ENCODE data around the gene LMNB1.
A peak's percentile ranks its signal among the peaks of the same experiment; 100 is the strongest.
"Not testable (repeated sequence)": the region's sequence is repeated elsewhere in the genome, so short reads cannot be mapped to it uniquely, and the experiment has no call there.

LMNB1 gene

DNA sequence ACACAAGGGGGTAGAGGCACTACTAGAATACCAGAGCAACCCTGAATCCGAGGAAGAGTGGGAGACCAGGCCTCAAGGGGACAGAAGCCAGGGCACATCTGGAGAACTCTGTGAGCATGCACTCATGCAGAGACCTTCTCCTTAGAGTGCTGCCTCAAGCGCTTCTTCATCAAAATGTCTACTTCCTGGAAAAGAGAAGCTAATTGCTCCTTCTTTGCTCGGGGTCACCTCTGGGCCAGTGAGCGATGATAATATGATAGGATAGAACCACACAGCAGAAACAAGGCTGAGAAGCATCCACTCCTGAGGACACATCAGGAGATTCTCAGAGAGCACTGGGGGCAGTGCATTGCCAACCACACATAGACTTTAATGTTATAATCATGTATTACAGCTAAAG, 23.7 kb upstream of the LMNB1 start:
- Histone ChIP-seq H3K4me1 (ENCODE audit: control insufficient read depth in 1 of 2, insufficient read depth in 2 of 2, low read length in 2 of 2) (no peaks in the 10 kb centered on the region), H3K9me3 (ENCODE audit: control insufficient read depth in 1 of 2, low read length in 2 of 2) (no peaks in the 10 kb centered on the region), H3K27ac (ENCODE audit: low read length) (no peak overlapping the region), H3K27me3 (ENCODE audit: low read depth, low read length) (no peaks in the 10 kb centered on the region), H3K36me3 (ENCODE audit: control insufficient read depth in 1 of 2, insufficient read depth in 2 of 2, low read length in 2 of 2) (no peaks in the 10 kb centered on the region), H3K4me3 (ENCODE audit: low read depth in 1 of 2, low read length in 2 of 2) (no peak overlapping the region)

DNA sequence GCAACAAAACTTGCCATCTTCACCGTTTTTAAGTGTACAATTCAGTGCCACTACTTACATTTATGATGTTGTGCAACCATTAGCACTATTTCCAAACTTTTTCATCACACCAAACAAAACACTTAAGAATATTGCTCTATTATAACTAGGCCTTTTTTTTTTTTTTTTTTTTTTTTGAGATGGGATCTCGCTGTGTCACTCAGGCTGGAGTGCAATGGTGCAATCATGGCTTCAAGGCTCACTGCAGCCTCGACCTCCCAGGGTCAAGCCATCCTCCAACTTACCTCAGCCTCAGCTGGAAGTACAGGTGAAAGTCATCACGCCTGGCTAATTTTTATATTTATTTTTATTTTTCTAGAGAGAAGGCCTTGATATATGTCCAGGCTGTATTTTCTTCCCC, 22.3 kb upstream of the LMNB1 start:
- H3K36me3 ChIP-seq (ENCODE audit: control insufficient read depth in 1 of 2, insufficient read depth in 2 of 2, low read length in 2 of 2): no peaks in the 10 kb centered on the region
- H3K27me3 ChIP-seq (ENCODE audit: low read depth, low read length): no peaks in the 10 kb centered on the region
- no peak overlapping the region for H3K27ac ChIP-seq (ENCODE audit: low read length)
- H3K9me3 ChIP-seq (ENCODE audit: control insufficient read depth in 1 of 2, low read length in 2 of 2): no peaks in the 10 kb centered on the region
- H3K4me3 ChIP-seq (ENCODE audit: low read depth in 1 of 2, low read length in 2 of 2): no peak overlapping the region
- no peaks in the 10 kb centered on the region for H3K4me1 ChIP-seq (ENCODE audit: control insufficient read depth in 1 of 2, insufficient read depth in 2 of 2, low read length in 2 of 2)

DNA sequence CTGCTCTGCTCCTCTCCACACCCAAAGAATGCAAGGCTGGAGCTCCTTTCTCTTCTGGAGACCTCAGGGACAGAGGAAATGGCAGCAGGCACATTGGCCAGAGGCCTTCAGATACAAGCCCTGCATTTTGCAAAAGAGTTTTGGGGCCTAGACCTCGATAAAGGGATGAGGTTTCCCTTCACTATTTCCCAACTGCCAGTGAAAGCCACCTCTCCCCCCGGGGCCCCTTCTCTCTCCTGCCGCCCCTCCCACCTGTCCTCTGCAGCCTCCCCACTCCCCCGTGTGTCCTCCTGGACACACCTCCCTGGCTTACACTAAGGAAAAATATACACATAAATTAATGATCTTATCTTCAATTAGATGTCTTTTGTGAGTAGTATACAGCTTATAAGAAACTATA, 21.3 kb upstream of the LMNB1 start:
- H3K27ac ChIP-seq (ENCODE audit: low read length): no peak overlapping the region
- no peaks in the 10 kb centered on the region for H3K9me3 ChIP-seq (ENCODE audit: control insufficient read depth in 1 of 2, low read length in 2 of 2)
- no peaks in the 10 kb centered on the region for H3K27me3 ChIP-seq (ENCODE audit: low read depth, low read length)
- no peaks in the 10 kb centered on the region for H3K36me3 ChIP-seq (ENCODE audit: control insufficient read depth in 1 of 2, insufficient read depth in 2 of 2, low read length in 2 of 2)
- H3K4me3 ChIP-seq (ENCODE audit: low read depth in 1 of 2, low read length in 2 of 2): no peak overlapping the region
- H3K4me1 ChIP-seq (ENCODE audit: control insufficient read depth in 1 of 2, insufficient read depth in 2 of 2, low read length in 2 of 2): no peaks in the 10 kb centered on the region

DNA sequence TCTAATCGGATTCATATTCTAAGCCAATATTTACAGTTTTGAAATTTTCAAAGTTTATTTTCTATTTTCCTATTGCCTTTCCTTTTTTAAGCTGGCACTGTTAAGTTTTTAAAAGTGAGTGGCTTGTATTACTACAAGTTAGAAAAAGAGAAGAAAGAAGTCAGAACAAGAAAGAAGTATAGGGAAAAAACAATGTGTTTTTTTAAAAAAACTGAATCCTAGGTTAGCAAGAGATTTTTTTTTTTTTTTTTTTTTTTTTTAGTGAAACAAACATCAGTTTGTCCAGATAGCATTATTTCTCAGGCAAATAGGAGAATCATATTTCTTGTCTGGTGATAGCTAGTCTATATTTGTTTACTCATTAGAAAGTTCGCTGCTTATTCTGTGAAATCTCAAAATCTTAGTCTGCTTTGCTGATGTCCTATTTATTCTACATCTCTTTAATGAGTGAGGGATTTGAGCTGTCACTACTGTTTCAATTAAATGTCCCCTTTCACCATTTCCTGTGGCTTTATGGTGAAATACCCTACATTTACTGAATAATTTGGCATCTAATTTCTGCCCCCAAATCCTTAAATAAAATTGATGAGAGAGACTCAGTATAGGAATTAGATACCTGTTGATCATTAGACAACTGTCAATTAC, 19.1 kb upstream of the LMNB1 start:
- Histone ChIP-seq H3K4me3 (ENCODE audit: low read depth in 1 of 2, low read length in 2 of 2) (no peak overlapping the region), H3K9me3 (ENCODE audit: control insufficient read depth in 1 of 2, low read length in 2 of 2) (no peaks in the 10 kb centered on the region), H3K4me1 (ENCODE audit: control insufficient read depth in 1 of 2, insufficient read depth in 2 of 2, low read length in 2 of 2) (no peaks in the 10 kb centered on the region), H3K36me3 (ENCODE audit: control insufficient read depth in 1 of 2, insufficient read depth in 2 of 2, low read length in 2 of 2) (no peaks in the 10 kb centered on the region), H3K27me3 (ENCODE audit: low read depth, low read length) (no peaks in the 10 kb centered on the region), H3K27ac (ENCODE audit: low read length) (no peak overlapping the region)

DNA sequence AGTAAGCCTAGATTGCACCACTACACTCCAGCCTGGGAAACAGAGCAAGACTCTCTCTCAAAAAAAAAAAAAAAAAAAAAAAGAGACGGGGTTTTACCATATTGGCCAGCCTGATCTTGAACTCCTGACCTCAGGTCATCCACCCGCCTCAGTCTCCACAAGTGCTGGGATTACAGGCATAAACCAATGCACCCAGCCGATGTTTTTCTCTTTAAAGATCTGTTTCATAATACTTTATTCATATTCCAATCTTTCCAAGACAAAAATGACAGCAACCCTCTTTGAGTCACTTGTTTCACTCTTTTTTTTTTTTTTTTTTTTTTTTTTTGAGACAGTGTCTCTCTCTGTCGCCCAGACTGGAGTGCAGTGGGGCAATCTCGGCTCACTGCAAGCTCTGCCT, 13.6 kb upstream of the LMNB1 start:
- Histone ChIP-seq H3K4me1 (ENCODE audit: control insufficient read depth in 1 of 2, insufficient read depth in 2 of 2, low read length in 2 of 2) (no peaks in the 10 kb centered on the region), H3K4me3 (ENCODE audit: low read depth in 1 of 2, low read length in 2 of 2) (no peak overlapping the region), H3K27ac (ENCODE audit: low read length) (no peak overlapping the region), H3K9me3 (ENCODE audit: control insufficient read depth in 1 of 2, low read length in 2 of 2) (no peaks in the 10 kb centered on the region), H3K36me3 (ENCODE audit: control insufficient read depth in 1 of 2, insufficient read depth in 2 of 2, low read length in 2 of 2) (no peaks in the 10 kb centered on the region), H3K27me3 (ENCODE audit: low read depth, low read length) (no peaks in the 10 kb centered on the region)

DNA sequence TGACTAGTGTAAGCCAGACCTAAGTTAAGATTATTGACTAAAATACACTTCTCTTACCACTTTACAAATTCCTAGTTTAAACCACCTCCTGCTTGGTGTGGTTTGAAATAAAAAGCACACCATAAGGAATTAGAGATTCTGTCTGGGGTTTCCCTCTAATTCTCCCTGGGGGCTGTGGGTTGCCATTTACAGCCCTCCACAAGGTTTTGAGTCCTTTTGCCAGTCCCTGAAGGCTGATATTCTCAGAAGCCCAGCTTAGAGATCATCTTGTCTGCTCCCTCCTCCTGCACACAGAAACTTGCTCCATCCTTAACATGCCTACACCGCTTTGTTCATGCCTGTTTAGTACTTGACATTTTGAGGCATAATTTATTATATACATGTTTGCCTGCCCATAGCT, 7.2 kb upstream of the LMNB1 start:
- Histone ChIP-seq H3K27ac (ENCODE audit: low read length) (no peak overlapping the region), H3K27me3 (ENCODE audit: low read depth, low read length) (no peaks in the 10 kb centered on the region), H3K4me1 (ENCODE audit: control insufficient read depth in 1 of 2, insufficient read depth in 2 of 2, low read length in 2 of 2) (no peaks in the 10 kb centered on the region), H3K36me3 (ENCODE audit: control insufficient read depth in 1 of 2, insufficient read depth in 2 of 2, low read length in 2 of 2) (no peaks in the 10 kb centered on the region), H3K9me3 (ENCODE audit: control insufficient read depth in 1 of 2, low read length in 2 of 2) (no peaks in the 10 kb centered on the region), H3K4me3 (ENCODE audit: low read depth in 1 of 2, low read length in 2 of 2) (no peak overlapping the region)

DNA sequence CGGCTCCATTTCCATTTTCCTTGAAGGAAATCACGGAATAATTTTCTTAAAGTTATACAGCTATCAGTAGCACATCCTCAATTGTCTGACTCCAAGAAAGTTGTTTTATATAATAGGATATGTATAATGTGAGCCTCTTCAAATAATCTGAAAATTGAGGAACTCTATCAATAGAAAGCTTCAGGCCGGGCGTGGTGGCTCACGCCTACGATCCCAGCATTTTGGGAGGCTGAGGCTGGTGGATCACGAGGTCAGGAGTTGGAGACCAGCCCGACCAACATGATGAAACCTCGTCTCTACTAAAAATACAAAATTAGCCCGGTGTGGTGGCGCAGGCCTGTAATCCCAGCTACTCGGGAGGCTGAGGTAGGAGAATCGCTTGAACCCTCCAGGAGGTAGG, 3.4 kb upstream of the LMNB1 start:
- H3K36me3 ChIP-seq (ENCODE audit: control insufficient read depth in 1 of 2, insufficient read depth in 2 of 2, low read length in 2 of 2); H3K9me3 ChIP-seq (ENCODE audit: control insufficient read depth in 1 of 2, low read length in 2 of 2); H3K27ac ChIP-seq (ENCODE audit: low read length); H3K4me3 ChIP-seq (ENCODE audit: low read depth in 1 of 2, low read length in 2 of 2); H3K27me3 ChIP-seq (ENCODE audit: low read depth, low read length); H3K4me1 ChIP-seq (ENCODE audit: control insufficient read depth in 1 of 2, insufficient read depth in 2 of 2, low read length in 2 of 2): not testable (repeated sequence)

DNA sequence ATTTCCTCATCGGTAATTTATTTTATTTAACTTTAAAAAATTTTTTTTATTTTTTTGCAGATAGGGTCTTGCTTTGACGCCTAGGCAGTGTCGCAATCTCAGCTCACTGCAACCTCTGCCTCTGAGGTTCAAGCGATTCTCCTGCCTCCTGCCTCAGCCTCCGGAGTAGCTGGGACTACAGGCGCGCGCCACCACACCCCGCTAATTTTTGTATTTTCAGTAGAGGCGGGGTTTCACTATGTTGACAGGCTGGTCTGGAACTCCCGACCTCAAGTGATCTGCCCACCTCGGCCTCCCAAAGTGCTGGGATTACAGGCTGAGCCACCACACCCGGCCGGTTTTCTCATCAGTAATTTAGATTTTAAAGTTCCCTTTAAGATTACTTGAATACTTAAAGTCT, 2.3 kb upstream of the LMNB1 start:
- H3K36me3 ChIP-seq (ENCODE audit: control insufficient read depth in 1 of 2, insufficient read depth in 2 of 2, low read length in 2 of 2); H3K27me3 ChIP-seq (ENCODE audit: low read depth, low read length); H3K4me1 ChIP-seq (ENCODE audit: control insufficient read depth in 1 of 2, insufficient read depth in 2 of 2, low read length in 2 of 2); H3K9me3 ChIP-seq (ENCODE audit: control insufficient read depth in 1 of 2, low read length in 2 of 2); H3K4me3 ChIP-seq (ENCODE audit: low read depth in 1 of 2, low read length in 2 of 2); H3K27ac ChIP-seq (ENCODE audit: low read length): not testable (repeated sequence)

DNA sequence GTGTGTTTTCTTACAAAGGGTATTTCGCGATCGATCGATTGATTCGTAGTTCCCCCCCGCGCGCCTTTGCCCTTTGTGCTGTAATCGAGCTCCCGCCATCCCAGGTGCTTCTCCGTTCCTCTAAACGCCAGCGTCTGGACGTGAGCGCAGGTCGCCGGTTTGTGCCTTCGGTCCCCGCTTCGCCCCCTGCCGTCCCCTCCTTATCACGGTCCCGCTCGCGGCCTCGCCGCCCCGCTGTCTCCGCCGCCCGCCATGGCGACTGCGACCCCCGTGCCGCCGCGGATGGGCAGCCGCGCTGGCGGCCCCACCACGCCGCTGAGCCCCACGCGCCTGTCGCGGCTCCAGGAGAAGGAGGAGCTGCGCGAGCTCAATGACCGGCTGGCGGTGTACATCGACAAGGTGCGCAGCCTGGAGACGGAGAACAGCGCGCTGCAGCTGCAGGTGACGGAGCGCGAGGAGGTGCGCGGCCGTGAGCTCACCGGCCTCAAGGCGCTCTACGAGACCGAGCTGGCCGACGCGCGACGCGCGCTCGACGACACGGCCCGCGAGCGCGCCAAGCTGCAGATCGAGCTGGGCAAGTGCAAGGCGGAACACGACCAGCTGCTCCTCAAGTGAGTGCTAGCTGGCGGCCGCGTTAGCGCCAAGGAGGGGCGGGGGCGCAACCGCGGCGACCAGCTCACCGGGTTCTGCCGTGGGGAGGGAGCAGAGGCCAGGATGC, 480 bp downstream of the LMNB1 start:
- H3K27me3 ChIP-seq (ENCODE audit: low read depth, low read length): no peaks in the 10 kb centered on the region
- H3K4me1 ChIP-seq (ENCODE audit: control insufficient read depth in 1 of 2, insufficient read depth in 2 of 2, low read length in 2 of 2): no peaks in the 10 kb centered on the region
- peak overlapping the region; percentile 60 for H3K27ac ChIP-seq (ENCODE audit: low read length)
- H3K9me3 ChIP-seq (ENCODE audit: control insufficient read depth in 1 of 2, low read length in 2 of 2): no peaks in the 10 kb centered on the region
- no peaks in the 10 kb centered on the region for H3K36me3 ChIP-seq (ENCODE audit: control insufficient read depth in 1 of 2, insufficient read depth in 2 of 2, low read length in 2 of 2)
- H3K4me3 ChIP-seq (ENCODE audit: low read depth in 1 of 2, low read length in 2 of 2): peak overlapping the region; percentile 55 to 81

DNA sequence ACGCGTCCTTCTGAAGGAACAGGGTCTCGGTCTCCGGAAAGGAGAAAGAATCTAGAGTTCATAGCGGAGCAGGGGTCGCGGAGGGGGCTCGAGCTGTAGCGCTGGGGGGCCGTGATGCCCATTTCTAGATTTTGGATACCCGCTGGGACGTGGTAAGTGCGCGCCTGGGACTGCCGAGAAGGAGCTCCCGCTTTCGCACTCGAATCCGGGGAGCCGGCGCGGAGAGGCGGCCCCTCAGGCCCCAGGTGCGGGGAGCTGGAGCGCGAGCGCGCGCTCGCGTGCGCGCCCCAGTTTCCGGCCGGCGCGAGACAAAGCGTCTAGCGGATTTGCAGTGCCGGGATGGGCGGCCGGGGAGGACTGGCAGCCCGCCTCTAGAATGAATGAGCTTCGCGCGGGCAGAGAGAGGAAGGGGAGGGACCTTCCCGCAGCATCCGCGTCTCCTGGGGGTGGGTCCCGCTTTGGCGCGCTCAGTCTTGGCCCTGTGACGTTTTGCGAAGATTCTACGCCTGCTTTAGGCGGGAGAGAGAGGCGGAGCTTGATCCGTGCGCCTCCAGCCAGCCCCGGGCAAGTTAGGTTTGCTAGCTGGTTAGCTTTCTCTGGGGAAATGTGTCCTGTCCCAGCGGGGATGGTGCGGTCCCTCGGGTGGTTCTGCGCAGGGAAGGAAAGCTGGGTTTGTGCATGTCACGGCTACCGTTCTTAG, 1.2 kb downstream of the LMNB1 start:
- no peaks in the 10 kb centered on the region for H3K36me3 ChIP-seq (ENCODE audit: control insufficient read depth in 1 of 2, insufficient read depth in 2 of 2, low read length in 2 of 2)
- no peaks in the 10 kb centered on the region for H3K9me3 ChIP-seq (ENCODE audit: control insufficient read depth in 1 of 2, low read length in 2 of 2)
- H3K4me1 ChIP-seq (ENCODE audit: control insufficient read depth in 1 of 2, insufficient read depth in 2 of 2, low read length in 2 of 2): no peaks in the 10 kb centered on the region
- H3K27ac ChIP-seq (ENCODE audit: low read length): peak overlapping the region; percentile 60
- no peaks in the 10 kb centered on the region for H3K27me3 ChIP-seq (ENCODE audit: low read depth, low read length)
- H3K4me3 ChIP-seq (ENCODE audit: low read depth in 1 of 2, low read length in 2 of 2): peak overlapping the region; percentile 55 to 81

DNA sequence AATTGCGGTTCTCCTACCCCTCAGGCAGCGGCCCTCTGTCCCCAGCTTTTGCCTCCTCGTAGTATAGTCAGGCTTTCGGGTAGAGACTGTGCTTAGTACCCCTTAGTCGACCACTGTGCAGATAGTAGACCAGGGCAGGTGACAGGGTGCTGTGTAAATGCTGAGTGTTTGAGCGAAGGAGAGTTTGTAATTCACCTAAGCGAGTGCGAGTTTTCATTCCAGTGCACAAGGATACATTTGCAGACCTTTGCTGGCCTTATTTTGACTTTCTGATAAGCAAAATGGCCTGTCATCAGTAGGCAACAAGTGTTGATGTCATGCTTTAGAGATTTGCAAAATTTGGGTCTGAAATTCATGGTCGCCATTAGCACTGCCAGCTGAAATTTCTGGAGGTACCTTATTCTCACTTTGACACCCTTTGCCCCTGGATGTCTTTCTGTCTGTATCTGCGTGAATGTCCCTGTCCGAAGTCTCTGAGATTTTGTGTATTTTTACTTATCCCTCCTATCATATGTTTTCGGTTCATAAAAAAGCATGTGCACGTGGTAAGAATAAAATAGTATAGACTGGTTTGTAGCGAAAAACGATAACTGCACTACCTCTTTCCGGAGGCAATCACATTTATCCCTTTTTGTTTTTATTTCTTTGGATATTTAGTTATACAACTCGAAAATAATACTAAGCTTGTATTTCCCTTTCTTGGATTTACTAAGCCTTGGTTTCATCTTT, 1.9 kb downstream of the LMNB1 start:
- Histone ChIP-seq H3K27me3 (ENCODE audit: low read depth, low read length) (no peaks in the 10 kb centered on the region), H3K27ac (ENCODE audit: low read length) (peak overlapping the region; percentile 53), H3K4me1 (ENCODE audit: control insufficient read depth in 1 of 2, insufficient read depth in 2 of 2, low read length in 2 of 2) (no peaks in the 10 kb centered on the region), H3K9me3 (ENCODE audit: control insufficient read depth in 1 of 2, low read length in 2 of 2) (no peaks in the 10 kb centered on the region), H3K4me3 (ENCODE audit: low read depth in 1 of 2, low read length in 2 of 2) (peak overlapping the region; percentile 55 to 81), H3K36me3 (ENCODE audit: control insufficient read depth in 1 of 2, insufficient read depth in 2 of 2, low read length in 2 of 2) (no peaks in the 10 kb centered on the region)
